ENCODE results near the gene PCDHGC4.

The PCDHGC4 gene

DNA sequence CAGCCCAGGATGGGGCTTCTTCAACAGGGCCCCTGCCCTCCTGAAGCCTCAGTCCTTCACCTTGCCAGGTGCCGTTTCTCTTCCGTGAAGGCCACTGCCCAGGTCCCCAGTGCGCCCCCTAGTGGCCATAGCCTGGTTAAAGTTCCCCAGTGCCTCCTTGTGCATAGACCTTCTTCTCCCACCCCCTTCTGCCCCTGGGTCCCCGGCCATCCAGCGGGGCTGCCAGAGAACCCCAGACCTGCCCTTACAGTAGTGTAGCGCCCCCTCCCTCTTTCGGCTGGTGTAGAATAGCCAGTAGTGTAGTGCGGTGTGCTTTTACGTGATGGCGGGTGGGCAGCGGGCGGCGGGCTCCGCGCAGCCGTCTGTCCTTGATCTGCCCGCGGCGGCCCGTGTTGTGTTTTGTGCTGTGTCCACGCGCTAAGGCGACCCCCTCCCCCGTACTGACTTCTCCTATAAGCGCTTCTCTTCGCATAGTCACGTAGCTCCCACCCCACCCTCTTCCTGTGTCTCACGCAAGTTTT, 27.6 kb downstream of the PCDHGC4 start:
- DNase-seq (ENCODE audit: low read depth in 2 of 2) = peak; percentile 76 to 87

DNA sequence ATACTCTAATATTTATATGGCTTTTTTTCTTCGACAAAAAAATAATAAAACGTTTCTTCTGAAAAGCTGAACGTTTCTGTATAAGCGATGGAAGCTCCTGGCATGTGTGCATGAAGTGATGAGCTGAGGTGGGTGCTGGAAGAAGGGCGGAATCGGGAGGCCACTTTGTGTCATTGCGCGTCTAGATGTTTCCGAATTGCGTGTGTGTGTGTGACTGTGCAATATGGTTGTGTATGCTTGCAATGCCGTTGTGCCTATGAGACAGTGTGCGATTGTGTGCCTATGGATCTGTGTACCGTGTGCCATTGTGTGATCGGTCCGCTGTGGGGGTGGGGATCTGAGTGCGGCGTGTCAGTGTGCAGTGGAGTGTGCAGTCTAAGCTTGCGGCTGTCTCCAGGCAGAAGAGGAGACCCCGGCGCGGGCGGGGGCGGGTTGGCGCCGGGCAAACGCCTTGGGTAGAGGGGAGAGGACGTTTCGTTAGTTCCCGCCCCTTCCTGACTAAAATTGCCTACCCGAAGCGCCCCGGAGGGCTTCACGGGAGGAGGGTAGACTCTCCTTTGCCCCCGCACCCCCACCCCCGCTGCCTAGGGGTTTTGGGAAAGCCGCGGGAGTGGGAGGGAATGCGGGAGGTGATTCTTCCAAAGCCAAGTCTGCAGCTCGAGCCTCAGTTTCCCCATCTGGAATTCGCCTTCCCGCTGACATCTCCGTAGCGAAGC, 28.2 kb downstream of the PCDHGC4 start:
- peak in 1 of 2 donors; percentile 38 for DNase-seq (ENCODE audit: low read depth in 2 of 2)

- DNase-seq (ENCODE audit: low read depth in 2 of 2) = peak; percentile 51 to 59
Measured at GRCh38 chr5:141513627-141514329, 28.9 kb downstream of the PCDHGC4 start.

DNA sequence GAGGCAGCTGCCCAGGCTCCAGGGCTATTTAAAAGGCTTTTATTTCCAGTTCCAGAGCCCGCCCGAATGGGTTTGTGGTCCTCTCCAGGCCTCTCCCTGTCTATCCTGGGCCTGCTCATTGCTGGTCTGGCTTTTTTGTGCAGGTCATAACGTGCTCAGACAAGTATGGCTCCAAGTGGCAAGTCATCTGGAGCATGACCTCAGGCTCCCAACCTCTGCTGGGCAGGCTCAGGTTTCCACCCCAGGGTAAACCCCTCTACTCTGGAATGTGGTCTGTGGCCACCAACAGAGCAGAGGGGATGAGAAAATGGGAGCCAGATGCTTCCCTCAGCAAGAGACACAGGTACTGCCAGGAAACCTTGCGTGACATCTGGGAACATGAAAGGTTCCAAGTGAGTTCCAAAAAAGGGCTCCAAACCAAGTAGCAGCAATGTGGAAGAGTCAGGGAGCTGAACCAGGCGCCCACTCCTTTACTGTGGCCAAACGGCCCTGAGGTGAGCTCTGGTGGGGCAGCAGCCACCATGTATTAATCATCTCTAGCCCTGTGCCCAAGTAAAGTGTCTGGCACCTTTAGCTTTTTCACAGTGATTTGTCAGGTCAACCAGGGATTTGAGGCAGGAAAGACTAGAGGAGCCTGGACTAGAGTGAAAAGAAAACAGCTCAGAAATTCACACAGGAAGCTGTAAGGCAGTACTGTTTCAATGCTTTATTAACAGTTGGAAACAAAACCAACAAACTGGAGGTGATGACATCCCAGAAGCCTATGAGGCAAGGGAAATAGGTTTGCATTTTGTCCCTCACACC, 29.7 kb downstream of the PCDHGC4 start:
- no peak for DNase-seq (ENCODE audit: low read depth in 2 of 2)

DNA sequence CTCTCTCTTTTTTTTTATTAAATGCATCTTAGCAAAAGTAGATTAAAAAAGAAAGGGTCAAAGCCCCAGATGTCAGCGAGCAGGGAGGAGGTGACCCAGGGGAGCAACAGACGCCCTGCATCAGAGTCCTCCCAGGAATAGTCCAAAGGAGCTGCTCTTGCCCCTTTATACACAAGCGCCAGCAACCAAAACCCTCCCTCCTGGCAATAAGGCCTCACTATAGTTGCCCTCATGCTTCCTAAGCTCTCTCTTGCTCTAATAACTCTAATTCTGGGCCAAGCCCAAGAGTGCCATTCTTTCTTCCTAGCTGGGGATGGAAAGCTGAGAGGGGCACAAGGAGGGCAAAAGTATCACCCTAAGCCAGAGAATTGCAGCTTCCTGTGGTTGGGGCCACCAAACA, 30.3 kb downstream of the PCDHGC4 start:
- no peak for DNase-seq (ENCODE audit: low read depth in 2 of 2)

GRCh38 chr5:141515946-141516671, 31.3 kb downstream of the PCDHGC4 start:
- no peak for DNase-seq (ENCODE audit: low read depth in 2 of 2)

- DNase-seq (ENCODE audit: low read depth in 2 of 2) = no peak
Measured at GRCh38 chr5:141516672-141517025, 31.8 kb downstream of the PCDHGC4 start.

DNA sequence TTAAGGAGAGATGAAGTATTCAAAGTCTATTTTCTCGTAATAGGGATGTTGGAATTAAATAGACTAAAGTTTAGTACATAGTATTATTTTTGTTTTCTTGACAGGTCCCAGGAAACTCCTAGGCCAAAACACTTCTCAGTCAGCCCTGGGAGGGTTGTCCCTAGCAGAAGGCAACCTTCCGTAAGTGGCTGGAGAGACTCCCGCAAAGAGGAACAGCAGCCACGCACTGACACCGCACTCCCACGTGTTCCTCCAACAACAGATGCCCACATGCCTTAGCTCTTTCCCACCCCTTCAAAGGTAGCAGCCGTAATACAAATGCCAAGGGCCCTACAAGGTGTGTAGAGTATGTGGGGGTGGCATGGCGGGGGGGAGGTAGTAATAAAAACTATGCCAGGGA, 32.5 kb downstream of the PCDHGC4 start:
- no peak for DNase-seq (ENCODE audit: low read depth in 2 of 2)

DNA sequence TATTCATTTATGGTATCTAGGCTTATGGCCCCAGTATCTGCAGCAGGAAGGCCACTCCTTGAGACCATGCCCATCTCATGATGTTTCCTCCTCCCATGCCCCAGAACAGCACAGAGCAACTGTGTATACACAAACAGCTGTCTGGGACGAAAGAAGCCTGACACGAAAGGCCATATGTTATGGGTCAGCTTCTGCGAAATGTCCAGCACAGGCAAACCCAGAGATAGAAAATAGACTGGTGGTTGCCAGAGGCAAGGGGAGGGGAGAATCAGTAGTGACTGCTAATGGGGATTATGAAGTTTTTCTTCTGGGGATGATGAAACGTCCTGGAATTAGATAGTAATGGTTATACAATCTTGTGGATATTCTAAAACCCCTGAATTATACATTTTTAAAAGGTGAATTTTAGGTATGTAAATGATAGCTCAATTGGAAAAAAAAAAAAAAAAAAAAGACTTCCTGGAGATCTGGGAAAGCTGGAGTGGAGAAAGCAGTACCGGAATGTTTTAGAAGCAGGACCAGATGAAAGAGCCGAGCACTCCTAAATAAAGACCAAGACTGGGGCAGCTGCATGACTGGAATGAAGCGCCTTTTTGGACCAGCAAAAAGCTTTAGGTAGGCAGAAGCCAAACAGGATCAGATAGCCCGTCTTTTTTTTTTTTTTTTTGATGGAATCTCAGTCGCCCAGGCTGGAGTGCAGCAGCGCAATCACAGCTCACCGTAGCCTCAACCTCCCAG, 33.2 kb downstream of the PCDHGC4 start:
- DNase-seq (ENCODE audit: low read depth in 2 of 2) = no peak

- no peak for DNase-seq (ENCODE audit: low read depth in 2 of 2)
Measured at GRCh38 chr5:141518618-141519015, 33.8 kb downstream of the PCDHGC4 start.

DNA sequence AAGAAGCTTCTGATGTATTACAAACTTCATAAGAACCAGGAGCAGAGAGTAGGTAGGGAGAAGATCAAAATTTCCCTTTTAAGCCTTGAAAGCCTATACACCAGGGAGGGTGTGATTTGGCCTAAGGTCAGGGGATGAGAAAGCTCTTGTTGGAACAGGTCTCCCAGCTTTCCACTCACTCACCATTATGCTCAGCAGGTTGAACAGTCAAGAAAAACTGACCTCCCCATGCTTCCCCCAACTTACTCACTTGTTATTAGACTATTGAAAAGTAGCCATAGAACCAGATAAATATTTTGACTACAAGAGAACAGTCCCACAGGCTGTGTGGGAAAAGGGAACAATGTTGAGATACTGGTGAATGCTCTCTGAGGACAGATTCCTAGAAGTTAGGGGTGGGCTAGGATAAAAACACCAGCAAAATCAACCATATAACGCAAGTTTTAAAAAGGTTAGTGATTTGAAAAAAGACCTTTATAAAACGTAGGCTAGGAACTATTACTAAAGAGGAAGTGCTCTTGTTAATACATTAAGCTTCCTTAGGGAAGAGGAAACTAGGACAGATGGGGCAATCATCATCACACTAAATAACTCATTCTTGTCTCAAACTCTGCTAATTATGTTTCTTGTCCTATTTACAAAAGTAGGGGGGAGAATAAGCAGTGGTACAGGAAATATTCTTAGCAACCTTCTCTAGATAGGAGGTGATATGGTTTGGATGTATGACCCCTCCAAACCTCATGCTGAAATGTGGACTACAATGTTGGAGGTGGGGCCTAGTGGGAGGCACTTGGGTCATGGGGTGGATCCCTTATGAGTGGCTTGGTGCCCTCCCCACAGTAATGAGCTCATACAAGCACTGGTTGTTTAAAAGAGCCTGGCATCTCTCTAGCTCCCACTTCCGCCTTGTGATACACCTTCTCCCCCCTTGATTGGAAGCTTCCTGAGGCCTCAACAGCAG, 35.1 kb downstream of the PCDHGC4 start:
- no peak for DNase-seq (ENCODE audit: low read depth in 2 of 2)

DNA sequence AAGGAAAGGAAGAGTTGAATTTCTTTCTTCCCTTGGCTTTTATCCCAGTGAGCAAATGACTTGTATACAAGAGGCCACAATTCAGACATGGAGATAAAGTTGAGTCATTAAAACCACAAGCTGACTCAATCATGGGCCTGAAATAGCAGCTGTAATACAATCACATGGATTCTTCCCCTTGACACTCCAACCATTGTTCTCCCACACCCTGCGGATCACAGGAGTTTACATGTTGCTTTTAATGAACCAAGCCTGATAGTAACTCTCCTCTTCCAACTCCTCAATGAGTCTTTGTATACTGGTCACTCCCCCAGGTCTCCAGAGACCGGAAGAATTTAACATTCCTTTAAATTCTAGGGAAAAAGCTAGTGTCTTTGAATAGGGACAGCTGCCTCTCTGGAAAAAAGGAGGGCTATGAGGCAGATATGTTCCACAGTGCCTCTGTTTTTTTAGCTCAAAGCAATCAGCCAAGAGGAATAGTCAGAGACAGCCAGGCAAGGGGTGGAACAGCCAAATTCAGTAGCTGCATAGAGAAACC, 36.5 kb downstream of the PCDHGC4 start:
- DNase-seq (ENCODE audit: low read depth in 2 of 2) = no peak

- no peak for DNase-seq (ENCODE audit: low read depth in 2 of 2)
Measured at GRCh38 chr5:141522301-141522700, 37.5 kb downstream of the PCDHGC4 start.

GRCh38 chr5:141523991-141524390, 39.2 kb downstream of the PCDHGC4 start:
- DNase-seq (ENCODE audit: low read depth in 2 of 2) = no peak

DNA sequence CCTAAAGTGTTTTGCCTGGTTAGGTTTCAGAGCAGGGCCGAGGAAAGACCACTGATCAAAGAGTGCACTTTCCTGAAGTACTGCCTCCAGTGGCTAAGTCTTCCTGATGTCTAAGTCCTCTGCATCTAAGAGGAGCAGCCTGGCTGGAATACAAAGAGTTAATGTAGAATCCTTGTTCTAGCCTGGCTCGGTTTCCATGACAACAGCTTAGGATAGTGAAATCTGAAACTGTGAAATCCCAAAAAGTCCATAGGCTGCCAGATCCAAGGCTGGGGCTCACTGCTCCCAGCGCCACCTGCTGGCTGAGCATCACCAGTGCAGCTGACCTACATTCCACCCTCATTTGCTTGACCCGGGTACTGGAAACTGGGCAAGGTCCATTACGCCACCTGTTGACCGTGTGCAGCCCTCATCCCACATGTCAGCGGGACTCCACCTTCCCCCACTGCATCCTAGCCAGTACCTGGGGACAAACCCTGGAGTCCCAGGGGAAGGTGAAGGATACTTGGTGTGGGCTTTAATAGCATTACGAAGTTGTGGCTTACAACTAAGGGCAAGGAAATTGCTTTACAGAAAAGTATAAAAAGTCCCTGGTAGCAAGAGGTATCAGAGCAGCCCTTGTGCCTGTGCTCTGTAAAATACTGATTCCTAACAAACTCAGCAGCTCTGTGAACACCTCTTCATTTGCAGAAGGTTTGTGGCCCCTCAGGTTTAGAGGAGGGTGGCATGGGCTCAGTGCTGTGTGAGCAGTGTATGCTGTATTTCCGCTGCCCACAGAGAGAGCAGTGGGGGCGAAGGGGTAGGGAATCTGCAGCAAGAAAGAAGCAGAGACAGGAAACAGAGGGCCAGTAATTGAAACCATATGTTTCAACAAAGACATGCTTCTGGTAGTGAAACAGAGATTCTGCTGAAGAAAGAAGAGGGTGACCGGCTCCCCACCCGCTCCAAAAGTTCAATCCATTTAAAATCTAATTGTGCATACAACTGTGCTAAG, 40.1 kb downstream of the PCDHGC4 start:
- no peak for DNase-seq (ENCODE audit: low read depth in 2 of 2)

DNA sequence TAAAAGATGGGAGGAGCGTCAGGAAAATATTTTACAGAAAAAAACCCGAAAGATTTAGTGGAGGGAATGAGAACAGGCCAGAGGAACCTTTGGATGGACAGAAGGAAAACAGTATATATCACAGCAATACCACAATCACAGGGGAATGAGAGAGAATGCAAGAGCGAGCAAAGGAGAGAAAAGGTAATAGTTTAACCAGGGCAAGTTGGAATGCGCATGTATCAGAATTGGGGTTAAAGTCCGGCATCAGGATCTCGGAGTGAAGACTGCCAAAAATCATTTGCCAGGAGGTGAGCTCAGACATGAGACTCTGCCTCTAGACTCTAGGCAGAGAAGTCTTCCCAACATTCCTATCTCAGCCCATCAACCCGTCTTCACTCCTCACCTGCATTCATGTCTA, 40.8 kb downstream of the PCDHGC4 start:
- no peak for DNase-seq (ENCODE audit: low read depth in 2 of 2)

DNA sequence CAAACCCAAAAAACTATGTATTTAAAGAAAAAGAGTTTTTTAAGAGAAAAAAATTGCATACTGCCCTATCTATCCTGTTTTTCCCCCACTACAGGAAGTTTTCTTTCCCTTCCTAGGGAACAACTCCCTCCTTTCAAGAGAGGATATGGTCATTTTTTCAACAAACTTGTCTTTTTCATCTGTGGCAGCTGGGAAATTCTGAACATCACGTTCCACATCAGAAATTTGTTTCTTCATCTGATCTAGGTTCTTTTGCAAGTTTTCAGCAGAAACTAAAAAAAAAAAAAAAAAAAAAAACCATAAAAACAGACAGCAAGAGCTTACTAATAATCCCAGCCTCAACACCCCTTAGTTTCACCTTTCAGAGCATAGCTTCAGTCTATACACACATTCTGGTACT, 42.6 kb downstream of the PCDHGC4 start:
- DNase-seq (ENCODE audit: low read depth in 2 of 2) = no peak

- DNase-seq (ENCODE audit: low read depth in 2 of 2) = no peak
Measured at GRCh38 chr5:141528291-141528984, 43.6 kb downstream of the PCDHGC4 start.

All from stimulated activated CD4-positive, alpha-beta T cell treated with anti-CD3 and anti-CD28 coated beads, Interleukin-15, amount 100 ng/mL, for 48 hours (primary cell).